Stimulated activated CD4-positive, alpha-beta T cell treated with anti-CD3 and anti-CD28 coated beads, Interleukin-15, amount 100 ng/mL, for 24 hours (primary cell): ENCODE results near the gene FIZ1.

Experiments
- DNase-seq: peaks from one replicate; pipeline ENCODE4 v3.0.0-alpha.2; 2020

Gene FIZ1

DNA sequence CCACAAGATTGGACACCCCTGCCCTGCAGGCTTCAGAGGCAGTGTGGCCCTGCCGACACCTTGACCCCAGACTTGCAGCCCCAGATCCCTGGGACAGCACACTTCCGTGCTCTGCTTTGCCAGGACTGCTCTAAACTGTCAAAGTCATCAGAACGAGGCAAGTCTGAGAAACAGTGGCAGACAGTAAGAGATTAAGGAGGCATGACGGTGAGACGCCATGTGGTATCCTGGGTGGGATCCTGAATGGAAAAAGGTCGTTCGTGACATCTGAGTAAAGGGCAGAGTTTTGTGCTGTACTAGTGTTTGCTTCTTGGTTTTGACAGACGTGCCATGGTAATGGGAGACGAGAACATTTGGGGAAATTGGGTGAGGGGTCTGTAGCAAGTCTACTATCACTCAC is 32.5 kb downstream of the FIZ1 start:
- no peak for DNase-seq

DNA sequence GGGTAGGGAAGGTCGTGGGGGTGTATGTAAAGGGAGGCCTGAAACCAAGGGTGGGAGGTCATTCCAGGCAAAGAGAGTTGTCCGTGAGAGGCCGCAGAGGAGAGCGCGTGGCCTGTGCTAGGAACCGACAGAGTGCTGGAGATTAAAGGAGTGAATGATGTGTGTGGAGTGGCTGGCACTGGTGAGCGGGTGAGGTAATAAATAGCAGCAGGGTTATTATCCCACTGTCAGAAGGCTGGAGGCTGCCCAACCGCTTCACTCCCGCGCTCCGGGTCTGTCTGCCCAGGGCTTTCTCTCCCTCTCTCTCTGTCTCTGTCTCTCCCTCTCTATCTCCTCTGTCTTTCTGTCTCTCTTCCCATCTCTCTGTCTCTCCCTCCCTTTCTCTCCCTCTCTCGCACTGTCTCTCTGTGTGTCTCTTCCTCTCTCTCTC is 36.0 kb downstream of the FIZ1 start:
- no peak for DNase-seq

DNA sequence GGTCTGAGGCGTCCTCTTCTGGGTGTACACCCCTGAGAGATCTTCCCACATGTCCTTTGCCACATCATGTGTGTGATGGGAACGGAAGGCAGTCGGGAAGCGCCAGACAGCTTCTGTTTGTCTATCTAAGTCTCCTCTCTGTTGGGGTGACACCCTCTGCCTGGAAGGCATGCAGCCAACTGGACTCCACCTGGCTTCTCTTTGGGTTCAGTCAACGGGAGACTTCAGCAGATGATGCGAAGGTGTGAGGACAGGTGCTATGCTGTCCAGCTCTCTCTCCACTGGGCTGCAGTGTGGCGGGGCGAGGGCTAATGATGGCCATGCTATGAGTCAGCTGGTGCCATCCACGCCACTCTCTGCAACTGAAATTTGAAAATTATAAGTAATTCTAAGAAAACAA is 39.6 kb downstream of the FIZ1 start:
- no peak for DNase-seq

DNA sequence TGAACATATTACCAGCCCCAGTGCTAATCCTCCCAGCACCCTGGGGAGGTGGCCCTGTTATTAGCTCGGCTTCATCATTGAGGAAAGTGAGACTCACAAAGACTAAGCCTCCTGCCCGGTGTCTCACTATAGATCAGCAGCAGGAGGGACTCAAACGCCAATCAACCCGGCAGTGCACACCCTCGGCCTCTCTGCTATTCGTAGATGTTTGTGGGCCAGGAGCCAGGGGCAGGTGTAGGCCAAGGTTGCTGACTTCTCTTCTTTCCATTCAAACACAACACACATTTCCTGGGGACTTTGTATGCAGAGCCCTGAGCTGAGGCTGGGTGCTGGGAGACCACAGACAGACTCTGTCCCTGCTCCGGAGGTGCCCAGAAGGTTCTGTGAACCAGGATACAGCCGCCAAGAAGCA is 44.6 kb downstream of the FIZ1 start:
- DNase-seq, result no peak

DNA sequence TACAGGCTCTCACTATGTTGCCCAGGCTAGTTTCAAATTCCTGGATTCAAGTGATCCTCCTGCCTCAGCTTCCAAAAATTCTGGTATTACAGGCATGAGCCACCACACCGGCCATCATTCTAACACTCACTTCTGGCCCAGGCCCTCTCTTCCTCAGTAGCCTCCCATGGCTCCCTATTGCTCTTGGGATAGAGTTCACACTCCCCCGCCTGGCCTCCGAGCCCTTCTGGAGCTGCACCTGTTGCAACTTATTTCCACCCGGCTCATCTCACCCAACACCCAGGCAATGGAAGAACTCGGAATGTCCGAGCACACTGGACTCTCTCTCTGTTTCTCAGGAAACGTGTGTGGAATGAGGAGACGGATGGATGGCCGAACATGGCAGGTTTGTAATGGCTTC is 45.0 kb downstream of the FIZ1 start:
- no peak for DNase-seq

DNA sequence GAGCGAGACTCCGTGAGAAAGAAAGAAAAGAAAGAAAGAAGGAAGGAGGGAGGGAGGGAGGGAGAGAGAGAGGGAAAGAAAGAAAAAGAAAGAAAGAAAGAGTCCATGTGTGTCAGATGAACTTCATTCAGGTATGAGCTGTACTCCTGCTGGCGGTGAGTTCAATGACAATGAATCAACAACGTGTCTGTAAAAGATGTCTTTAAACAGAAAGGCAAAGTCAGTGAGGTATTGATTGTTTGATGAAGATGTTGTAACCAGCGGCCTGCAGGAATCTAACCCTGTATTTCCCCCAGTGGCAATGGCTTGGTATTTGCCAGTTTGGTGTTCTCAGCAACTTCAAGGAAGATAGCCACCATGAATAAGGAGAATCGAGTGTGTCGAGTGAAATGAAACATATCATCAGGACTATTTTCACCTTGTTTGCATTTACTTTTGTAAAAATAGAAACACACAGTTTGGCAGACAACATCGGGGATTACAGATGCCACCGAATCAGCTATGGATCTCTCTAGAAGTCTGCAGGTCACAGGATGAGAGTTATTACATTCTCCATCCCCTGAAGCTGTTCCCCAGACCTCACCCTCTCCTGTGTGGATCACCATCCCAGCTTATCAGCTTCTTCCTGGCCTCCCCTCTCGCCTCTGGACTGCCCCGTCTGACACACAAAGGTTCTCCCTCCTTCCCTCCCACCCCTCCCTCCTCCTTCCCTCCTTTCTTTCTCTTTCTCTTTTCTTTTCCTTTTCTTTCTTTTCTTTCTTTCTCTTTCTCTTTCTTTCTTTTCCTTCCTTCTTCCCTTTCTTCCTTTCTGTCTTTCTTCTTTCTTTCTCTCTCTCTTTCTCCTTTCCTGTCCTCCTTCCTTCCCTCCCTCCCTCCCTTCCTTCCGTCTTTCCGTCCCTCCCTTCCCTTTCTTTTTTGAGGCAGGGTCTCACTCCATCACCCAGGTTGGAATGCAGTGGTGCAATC is 45.8 kb downstream of the FIZ1 start:
- DNase-seq, result no peak

DNA sequence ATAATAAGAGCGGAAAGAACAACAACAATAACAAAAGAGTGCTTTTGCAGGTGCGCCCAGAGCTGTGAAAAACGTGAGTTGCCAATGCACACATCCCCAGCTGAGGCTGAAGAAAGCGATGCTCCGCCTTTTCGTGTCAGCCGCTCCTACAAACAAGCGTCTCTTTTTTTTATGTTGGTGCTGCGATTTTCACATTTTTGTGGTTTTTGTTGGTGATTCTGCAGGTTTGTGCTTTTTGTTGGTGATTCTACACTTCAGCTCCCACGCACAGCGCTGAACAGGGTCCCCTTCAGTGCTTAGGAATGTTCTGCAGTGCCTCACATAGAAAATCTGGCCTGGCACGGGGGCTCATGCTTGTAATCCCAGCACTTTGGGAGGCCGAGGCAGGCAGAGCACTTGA is 46.7 kb downstream of the FIZ1 start:
- no peak for DNase-seq

DNA sequence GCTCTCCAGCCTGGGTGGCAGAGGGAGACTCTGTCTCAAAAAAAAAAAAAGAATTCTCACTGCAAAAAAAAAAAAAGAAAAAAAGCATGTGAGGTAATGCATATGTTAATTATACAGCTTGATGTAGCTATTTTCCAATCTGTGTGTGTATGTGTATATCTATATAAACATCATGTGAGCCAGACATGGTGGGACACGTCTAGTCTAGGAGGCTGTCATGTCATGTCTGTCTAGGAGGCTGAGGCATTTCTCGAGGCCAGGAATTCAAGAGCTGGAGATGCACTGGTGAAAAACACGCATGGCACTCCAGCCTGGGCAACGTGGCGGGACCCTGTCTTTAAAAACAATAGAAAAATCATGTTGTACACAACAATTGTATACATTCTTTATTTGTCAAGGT is 47.1 kb downstream of the FIZ1 start:
- DNase-seq, result no peak

DNA sequence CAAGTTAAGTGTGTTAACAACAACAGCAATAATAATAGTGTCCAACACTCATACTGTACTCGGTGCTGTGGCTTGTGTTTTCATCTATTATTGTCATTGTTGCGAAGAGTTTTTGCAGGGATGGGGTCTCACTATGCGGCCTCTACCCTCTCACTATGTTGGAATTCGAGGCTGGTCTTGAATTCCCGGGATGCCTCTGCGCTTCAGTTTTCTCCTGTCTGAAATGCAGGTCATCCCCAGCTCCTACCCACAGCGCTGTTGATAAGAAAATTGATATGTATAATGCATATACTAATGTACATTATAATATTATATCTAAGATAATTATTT is 49.0 kb downstream of the FIZ1 start:
- DNase-seq, result no peak

DNA sequence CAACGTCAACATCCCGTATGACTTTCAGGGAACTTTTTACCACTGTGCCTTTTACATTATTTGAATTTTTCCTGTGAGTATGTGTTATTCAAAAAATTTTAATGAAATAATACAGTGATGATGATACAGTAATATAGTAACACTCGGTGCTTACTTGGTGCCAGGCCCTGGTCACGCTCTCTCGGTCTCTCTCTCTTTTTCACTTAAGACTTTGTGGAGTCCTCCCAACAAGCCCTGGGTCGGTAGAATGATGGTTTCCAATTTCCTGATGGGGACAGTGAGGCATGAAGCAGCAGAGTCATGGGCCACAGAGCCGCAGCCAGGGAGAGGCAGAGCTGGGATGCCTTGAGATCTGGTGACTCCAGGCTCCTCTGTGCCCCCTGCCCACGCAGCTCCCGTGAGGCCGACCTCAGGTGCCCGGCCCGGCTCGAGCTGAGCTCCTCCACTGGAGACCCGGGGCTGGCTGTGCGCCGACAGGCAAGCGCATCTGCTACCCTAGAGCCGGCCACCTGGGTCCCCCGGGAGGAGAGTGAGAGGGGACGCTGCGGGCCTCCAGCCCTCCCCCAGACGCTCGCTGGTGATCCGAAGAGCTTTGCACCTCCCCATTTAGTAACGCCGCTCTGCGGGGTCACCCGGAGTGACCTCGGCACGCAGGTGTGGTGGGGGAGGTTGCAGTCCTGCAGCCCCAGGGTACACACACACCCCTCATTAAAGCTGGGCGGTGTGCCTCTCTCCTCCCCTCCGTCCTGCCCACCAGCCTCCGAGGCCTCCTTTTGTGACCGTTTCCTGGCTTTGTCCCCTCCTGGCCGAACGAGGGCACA is 49.6 kb downstream of the FIZ1 start:
- no peak for DNase-seq

DNA sequence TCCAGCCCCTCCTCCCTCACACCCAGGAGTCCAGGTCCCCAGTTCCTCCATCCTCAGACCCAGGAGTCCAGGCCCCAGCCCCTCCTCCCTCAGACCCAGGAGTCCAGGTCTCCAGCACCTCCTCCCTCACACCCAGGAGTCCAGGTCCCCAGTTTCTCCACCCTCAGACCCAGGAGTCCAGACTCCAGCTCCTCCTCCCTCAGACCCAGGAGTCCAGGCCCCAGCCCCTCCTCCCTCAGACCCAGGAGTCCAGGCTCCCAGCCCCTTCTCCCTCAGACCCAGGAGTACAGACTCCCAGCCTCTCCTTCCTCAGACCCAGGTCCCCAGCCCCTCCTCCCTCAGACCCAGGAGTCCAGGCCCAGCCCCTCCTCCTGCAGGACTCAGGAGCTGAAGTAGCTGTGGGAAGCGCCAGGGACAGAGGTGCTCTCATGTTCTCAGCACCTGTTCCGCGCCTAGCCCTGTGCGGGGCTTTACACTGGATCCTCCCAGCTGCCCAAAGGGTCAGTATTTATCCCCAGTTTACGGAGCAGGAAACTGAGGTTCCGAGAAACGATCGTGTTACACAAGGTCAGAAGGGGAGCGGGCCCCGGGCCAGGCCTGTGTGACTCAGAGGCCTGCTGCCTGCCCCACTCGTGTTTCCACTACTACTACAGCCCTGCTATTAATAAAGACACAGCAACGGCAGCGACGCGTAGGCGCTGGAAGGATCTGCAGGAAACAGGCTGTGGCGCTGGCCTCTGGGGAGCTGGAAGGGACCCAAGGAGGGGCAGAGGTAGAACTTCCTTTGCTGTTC is 52.3 kb downstream of the FIZ1 start:
- DNase-seq, result peak; percentile 6

DNA sequence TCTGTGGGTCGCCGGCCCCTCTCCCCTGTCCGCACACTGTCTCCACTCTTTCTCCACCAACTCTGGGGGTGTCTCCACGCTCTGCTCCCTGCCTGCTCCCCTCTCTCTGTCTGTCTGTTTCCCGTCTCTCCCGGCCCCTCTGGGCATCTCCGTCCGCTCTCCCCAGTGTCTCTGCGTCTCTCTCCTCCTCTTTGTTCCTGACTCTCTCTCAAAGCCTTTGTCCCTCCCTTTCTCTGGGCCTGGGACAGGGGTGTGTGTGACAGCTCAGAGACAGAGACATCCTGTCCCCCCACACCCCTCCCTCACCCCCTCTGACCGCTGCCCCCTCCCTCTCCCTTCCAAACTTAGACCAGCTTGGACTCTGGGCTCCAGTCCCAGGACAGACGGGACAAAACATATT is 53.3 kb downstream of the FIZ1 start:
- DNase-seq, result no peak

DNA sequence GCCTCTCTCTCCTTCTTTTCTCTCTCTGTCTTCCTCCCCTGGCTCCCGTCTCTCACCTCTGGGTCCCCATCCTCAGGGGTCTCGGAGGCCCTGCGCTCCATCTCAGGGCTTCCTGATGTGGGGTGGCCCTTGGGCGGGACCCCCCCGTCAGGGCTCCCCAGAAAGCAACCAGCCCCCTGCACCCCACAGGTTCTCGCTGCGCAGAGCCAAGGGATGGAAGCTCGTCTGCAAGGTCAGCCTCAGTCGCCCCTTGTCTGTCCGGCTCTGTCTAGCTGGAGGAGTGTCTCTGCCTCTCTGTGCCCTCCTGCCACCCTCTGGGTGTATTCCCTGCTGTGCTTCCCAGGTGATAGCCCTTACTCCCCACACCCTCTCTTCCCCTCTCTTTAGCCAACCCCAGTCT is 53.9 kb downstream of the FIZ1 start, which contains the start of gene SBK3:
TSS of gene SBK3 (minus strand) at position 101 of the 400 bp plus-strand sequence. CDS start at position 101, 0 bp downstream.
- no peak for DNase-seq

DNA sequence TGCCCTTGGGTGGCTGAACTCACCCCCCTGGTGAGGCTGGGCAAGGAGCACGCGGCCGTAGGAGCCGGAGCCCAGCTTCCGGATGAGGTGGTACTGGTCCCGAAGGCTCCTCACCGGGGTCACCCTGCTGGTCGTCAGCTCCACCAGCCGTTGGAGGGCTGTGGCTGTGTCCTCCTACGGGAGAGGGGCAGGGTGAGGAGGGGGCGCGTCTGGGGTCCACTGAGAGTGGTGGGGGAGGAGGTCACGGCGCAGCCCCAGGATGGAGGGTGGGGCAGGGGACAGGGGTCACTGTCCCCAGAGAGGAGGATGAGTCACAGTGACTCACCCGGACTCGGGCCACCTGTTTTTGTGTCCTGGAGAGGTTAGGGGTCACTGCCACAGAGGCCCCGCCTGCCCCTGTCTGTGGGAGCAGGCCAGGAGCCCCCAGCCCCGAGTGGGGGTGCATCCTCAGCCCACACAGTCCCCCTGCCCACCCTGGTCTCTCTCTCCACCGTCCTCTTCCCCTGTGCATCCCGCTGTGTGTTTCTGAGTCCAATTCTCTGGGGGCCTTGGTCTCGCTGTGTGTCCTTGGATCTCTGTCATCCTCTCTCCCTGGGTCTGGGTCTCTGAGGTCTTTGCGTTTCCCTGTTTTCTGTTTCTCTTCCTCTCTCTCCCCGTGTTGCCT is 54.4 kb downstream of the FIZ1 start:
- no peak for DNase-seq

DNA sequence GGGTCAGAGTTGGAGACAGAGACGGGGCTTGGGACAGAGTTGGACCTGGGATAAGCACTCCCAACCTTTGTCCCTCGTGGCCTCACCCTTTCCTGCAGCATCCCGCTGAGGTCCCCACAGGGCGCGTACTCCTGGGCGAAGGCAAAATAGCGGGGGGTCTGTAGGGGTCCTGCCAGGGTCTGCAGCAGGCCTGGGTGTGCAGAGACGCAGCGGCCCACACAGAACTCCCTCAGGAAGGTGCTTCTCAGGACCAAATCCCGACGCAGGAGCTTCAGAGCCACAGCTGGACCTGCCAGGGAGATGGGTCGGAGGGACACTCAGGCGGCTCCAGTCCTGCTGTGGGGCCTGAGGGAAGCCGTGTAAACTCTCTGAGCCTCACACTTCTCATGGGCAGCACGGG is 55.3 kb downstream of the FIZ1 start:
- no peak for DNase-seq

DNA sequence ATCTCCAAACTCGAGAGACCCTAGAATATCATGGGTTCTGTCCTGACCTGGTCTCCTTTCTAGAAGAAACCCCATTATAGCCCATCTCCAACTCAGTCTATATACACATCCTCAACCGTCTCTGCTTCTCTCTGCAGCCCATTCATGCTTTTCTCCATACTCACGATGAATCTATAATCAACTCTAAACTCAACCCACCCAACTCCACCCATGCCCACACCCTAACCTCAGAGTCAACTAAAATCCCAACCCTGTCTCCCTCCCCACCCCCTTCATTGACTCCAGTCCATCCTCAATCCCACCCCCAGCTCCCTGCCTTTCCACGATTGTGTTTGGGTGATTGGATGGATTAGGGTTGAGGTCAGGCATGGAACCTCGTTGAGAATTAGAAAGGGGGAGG is 55.8 kb downstream of the FIZ1 start:
- DNase-seq, result no peak

DNA sequence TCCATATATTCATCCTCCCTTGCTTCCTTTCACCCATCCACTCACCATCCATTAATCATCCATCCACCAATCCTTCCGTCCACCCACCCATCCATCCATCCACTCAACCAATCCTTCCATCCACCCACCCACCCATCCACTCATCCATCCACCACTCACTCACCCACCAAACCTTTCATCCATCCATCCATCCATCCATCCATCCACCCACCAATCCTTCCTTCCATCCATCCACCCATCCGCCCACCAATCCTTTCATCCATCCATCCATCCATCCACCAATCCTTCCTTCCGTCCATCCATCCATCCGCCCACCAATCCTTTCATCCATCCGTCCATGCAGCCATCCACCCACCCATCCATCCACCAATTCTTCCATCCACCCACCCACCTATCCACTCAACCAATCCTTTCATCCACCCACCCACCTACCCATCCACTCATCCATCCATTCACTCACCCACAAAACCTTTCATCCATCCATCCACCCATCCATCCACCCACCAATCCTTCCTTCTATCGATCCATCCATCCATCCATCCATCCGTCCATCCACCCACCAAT is 56.9 kb downstream of the FIZ1 start:
- no peak for DNase-seq
